ENCODE results near the gene DVL3. TPM values are rescaled to one million over a fixed set of nuclear protein-coding genes. Genes with fewer than 3 reads are reported as not detected.

Gene DVL3
- total RNA-seq, 1 experiment from 2014 or later: 106 TPM

GRCh38 chr3:184211718-184212117, 56.5 kb downstream of the DVL3 start:
- H3K4me3 Mint-ChIP-seq (ENCODE audit: low read depth, unreplicated experiment): no peak overlapping the region
- no peaks in the 10 kb centered on the region for H3K4me1 Mint-ChIP-seq (ENCODE audit: low read depth, unreplicated experiment)
- no peak for TF ChIP-seq CTCF (IDR thresholded peaks at IDR 0.05; ENCODE audit: unreplicated experiment)
- DNase-seq: no peak
- BruUV-seq (replicated peaks): no TSS peak
- H3K27ac Mint-ChIP-seq (ENCODE audit: unreplicated experiment): no peak overlapping the region
- no peaks in the 10 kb centered on the region for H3K36me3 Mint-ChIP-seq (ENCODE audit: insufficient read depth, unreplicated experiment)
- intact Hi-C loops (cut with micrococcal nuclease; ENCODE audit: unreplicated experiment): no loop called here
- CTCF ChIA-PET: no interaction called here
- peaks cover 36% of the 10 kb centered on the region for H3K27me3 Mint-ChIP-seq (ENCODE audit: unreplicated experiment)
- no peaks in the 10 kb centered on the region for H3K9me3 Mint-ChIP-seq (ENCODE audit: low read depth, unreplicated experiment)

DNA sequence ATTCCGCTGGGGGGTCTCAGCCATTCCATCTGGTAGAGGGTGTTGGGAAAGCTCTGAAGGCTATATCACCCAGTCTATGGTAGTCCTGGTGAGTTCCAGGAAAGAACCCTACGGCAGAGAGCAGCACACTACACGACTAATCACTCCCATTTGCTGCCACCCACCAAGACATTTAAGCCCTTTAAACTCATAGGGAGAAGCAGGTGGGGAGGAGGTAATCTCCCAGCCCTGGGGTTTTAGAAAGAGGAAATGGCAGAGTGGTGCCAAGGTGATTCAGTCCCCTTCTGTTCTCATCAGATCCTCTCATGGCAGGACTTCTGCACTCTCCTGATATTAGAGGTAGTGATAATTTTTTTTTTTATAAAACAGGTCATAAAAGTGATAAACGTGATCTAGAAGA, 63.6 kb downstream of the DVL3 start:
- intact Hi-C loops (cut with micrococcal nuclease; ENCODE audit: unreplicated experiment): no loop called here
- no peak for TF ChIP-seq CTCF (IDR thresholded peaks at IDR 0.05; ENCODE audit: unreplicated experiment)
- Mint-ChIP-seq H3K27me3 (ENCODE audit: unreplicated experiment) (peaks cover 28% of the 10 kb centered on the region), H3K4me1 (ENCODE audit: low read depth, unreplicated experiment) (no peaks in the 10 kb centered on the region), H3K27ac (ENCODE audit: unreplicated experiment) (no peak overlapping the region), H3K9me3 (ENCODE audit: low read depth, unreplicated experiment) (no peaks in the 10 kb centered on the region), H3K4me3 (ENCODE audit: low read depth, unreplicated experiment) (no peak overlapping the region), H3K36me3 (ENCODE audit: insufficient read depth, unreplicated experiment) (no peaks in the 10 kb centered on the region)
- CTCF ChIA-PET: interaction anchor here (0.6 to 0.7 kb wide), 2 partner anchors 8 to 1008 kb away, joined by 3 to 4 read pairs; no protein-coding TSS in a partner anchor
- no peak for DNase-seq
- no TSS peak for BruUV-seq (replicated peaks)

- BruUV-seq (replicated peaks): no TSS peak
- peaks cover 65% of the 10 kb centered on the region for H3K27me3 Mint-ChIP-seq (ENCODE audit: unreplicated experiment)
- intact Hi-C loops (cut with micrococcal nuclease; ENCODE audit: unreplicated experiment): no loop called here
- no peak overlapping the region for H3K27ac Mint-ChIP-seq (ENCODE audit: unreplicated experiment)
- DNase-seq: peak; percentile 45
- H3K4me3 Mint-ChIP-seq (ENCODE audit: low read depth, unreplicated experiment): no peak overlapping the region
- H3K4me1 Mint-ChIP-seq (ENCODE audit: low read depth, unreplicated experiment): no peaks in the 10 kb centered on the region
- no peaks in the 10 kb centered on the region for H3K9me3 Mint-ChIP-seq (ENCODE audit: low read depth, unreplicated experiment)
- no peaks in the 10 kb centered on the region for H3K36me3 Mint-ChIP-seq (ENCODE audit: insufficient read depth, unreplicated experiment)
- CTCF ChIA-PET: no interaction called here
- no peak for TF ChIP-seq CTCF (IDR thresholded peaks at IDR 0.05; ENCODE audit: unreplicated experiment)
Measured at GRCh38 chr3:184222521-184222920, 67.3 kb downstream of the DVL3 start.

Other genes with a start within 250 kb of the DVL3 start
- 33.8 and 39.1 TPM in 2 replicates for gene ABCC5, start 137.5 kb upstream of the DVL3 start, total RNA-seq (2022)
- not detected in 2 replicates for gene HTR3D, start 123.6 kb upstream of the DVL3 start, total RNA-seq (2022)
- gene HTR3C, start 102.3 kb upstream of the DVL3 start, total RNA-seq (2022): not detected in 2 replicates
- gene HTR3E, start 58.3 kb upstream of the DVL3 start, total RNA-seq (2022): not detected in 2 replicates
- 79.6 and 87.9 TPM in 2 replicates for gene EIF2B5, start 20.0 kb upstream of the DVL3 start, total RNA-seq (2022)
- gene AP2M1, start 19.5 kb downstream of the DVL3 start, total RNA-seq (2022): 394 and 401 TPM in 2 replicates
- 114 and 116 TPM in 2 replicates for gene ABCF3, start 30.8 kb downstream of the DVL3 start, total RNA-seq (2022)
- 0.54 and 0.90 TPM in 2 replicates for gene VWA5B2, start 74.2 kb downstream of the DVL3 start, total RNA-seq (2022)
- gene ALG3, start 93.6 kb downstream of the DVL3 start, total RNA-seq (2022): 131 and 140 TPM in 2 replicates
- gene EEF1AKMT4, start 94.3 kb downstream of the DVL3 start, total RNA-seq (2022): 11.2 and 11.6 TPM in 2 replicates
- 3.3 and 3.6 TPM in 2 replicates for gene CAMK2N2, start 106.2 kb downstream of the DVL3 start, total RNA-seq (2022)
- gene ECE2, start 120.6 kb downstream of the DVL3 start, total RNA-seq (2022): not detected in 2 replicates
- 513 and 530 TPM in 2 replicates for gene PSMD2, start 143.9 kb downstream of the DVL3 start, total RNA-seq (2022)
- 662 and 673 TPM in 2 replicates for gene EIF4G1, start 159.2 kb downstream of the DVL3 start, total RNA-seq (2022)
- 24.4 and 29.2 TPM in 2 replicates for gene FAM131A, start 182.2 kb downstream of the DVL3 start, total RNA-seq (2022)
- 22.9 and 25.3 TPM in 2 replicates for gene CLCN2, start 206.2 kb downstream of the DVL3 start, total RNA-seq (2022)
- 128 and 131 TPM in 2 replicates for gene POLR2H, start 206.3 kb downstream of the DVL3 start, total RNA-seq (2022)
- not detected in 2 replicates for gene THPO, start 222.8 kb downstream of the DVL3 start, total RNA-seq (2022)
- not detected in 2 replicates for gene CHRD, start 224.7 kb downstream of the DVL3 start, total RNA-seq (2022)